ENCODE measurements around the gene ALPG.
"Not testable (repeated sequence)": the region's sequence is repeated elsewhere in the genome, so short reads cannot be mapped to it uniquely, and the experiment has no call there.

ALPG gene

DNA sequence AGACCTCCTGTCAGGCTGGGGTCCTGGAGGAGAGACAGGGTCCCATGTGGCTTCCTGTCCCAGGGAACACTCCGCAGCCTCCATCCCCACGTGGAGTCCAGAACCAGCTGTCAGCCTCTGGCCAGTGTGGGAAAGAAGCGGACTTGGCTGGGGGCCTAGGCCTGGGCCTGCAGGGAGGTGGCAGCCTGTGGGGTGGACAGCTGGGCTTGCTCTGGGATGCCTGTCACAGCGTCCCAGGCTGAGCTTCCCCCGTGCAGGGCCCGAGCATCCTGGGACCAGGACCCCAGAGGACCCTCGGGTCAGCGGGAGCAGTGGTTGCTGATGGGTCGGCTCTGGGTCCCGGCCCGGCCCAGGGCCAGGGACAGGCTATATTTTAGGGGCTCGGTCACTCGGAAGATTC, 35.8 kb downstream of the ALPG start:
- DNase-seq = not testable (repeated sequence)

DNA sequence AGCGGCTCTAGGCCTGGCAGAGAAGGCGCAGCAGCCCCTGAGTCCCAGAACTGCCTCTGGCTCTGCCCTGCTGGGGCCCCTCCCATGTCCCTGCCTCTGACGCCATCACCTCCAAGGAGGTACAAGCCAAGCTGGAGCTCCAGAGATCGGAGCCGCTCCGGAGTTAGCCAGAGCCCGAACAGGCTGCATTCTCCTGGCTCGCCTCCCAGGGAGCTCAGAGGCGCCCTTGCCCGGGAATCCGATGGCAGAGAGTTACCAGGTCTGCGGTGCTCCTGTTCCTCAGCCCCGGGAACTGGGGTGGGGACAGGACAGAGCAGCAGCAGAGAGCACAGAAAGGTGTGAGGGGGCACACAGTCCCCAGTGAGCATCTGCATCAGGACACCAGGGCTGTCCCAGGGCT, 36.4 kb downstream of the ALPG start:
- not testable (repeated sequence) for DNase-seq

DNA sequence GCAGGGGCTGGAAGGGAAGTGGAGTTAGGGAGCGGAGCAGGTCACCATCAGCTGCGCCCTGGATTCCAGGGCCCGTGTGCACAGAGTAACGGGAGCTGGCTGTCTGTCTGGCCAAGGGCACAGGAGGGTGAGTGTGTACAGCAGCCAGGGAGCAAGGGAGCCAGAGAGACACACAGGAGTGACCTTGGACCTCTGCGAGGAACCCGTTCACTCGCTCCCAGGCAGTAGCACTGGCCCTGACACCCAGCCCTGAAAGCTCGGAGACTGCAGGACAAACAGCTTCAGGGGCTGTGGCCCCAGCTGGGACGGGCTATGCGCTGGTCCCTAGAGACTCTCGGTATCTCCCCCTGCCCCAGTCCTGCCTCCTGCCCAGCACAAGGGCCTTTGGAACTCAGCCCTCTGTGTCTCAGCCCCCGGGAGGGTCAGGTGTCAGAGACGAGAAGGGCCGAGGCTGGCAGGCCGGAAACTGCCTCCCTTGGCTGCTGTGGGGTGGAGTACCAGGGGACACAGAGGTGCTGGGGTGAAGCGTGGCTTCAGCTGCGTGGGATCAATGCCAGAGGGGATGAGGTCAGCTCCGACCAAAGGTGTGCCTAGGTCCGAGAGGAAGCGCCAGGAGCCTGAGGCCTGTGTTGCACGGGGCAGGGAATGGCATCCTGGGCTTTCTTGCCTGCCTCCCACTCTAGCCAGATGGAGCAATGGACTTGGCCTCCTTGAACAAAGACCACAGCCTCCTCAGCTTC, 37.2 kb downstream of the ALPG start:
- DNase-seq = not testable (repeated sequence)

DNA sequence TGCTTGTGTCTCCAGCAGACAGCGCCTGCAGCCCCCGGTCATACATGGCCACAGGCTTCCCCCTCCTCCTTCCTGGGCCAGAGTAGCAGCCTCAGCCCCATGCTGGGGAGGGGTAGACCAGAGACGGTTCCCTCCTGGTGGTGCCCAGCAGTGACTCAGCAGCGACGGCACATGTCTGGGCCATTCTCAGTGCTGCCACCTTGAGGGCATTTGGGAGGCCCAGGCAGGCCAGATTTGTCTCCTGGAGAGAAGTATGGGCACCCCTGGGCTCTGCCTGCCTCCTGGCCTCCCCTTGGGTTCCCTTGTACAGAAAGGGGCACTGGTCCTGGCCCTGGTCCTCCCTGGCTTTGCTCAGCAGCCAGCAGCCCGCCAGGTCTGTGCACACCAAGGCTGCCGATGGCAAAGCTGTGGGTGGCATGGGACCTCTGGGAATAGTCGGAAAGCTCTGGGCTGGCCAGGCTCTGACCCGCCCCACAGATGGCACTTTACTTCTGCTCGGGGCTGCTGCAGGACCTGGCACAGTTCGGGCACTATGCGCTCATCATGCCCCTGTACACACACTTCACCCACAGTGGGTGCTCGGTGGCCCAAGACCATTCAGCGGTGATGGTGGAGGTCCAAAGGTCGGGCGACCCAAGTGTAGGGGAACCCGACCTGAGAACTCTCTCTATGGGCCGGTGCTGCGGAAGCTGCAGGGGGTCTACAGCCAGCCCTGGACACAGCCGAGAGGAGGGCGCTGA, 37.9 kb downstream of the ALPG start:
- peak; percentile 25 to 41 for DNase-seq

DNA sequence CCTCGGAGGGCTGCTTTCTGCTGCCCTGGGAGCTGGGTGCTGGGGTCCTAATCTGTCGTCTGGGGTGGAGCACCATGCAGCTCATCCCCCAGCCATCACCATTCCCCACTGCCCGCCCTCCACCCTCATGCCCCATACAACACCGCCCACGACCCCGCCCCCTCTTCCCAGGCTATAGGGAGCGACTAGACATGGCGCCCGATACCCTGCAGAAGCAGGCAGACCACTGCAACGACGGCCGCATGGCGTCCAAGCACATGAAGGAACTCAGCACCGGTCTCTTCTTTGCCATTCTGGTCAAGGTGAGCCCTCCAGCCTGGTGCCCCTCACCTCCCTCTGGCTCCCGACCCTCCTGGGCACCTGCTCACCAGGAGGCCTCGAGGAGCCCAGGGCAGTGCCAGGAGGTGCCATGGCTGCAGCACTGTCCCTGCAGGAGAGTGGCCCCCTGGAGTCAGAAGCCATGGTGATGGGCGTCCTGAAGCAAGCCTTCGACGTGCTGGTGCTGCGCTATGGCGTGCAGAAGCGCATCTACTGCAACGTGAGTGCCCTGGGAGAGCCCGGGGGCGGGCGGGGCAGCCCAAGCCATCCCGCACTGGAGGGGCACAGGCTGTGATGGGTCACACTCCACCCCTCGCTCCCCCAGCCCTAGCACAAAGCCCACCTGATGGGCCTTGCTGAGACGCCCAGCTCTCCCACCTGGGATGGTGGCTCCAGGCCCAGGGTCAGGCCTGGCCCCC, 38.7 kb downstream of the ALPG start:
- not testable (repeated sequence) for DNase-seq

DNA sequence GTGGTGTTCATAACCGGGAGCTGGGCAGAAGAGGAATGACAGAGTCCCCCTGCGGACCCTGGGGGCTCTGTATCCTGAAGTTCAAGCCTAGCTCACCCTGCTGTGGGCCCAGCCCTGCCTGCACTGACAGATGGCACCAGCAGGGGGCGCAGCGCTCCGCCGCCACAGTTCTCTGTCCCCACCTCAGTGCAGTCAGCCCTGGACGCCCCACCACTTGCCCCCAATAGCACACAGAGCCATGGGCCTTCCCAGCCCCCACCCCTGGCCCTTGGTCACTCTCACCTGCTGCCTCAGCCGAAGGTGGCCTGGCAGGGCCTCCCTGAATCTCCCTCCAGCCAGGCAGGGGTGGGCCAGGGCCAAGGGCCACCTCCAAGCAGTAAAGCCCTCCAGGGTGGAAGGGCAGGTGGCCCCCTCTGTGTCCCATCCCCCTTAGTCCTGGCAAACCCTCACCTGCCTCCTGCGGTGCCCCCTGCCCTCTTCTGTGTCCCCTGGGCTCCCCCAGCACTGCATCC, 39.7 kb downstream of the ALPG start:
- not testable (repeated sequence) for DNase-seq

DNA sequence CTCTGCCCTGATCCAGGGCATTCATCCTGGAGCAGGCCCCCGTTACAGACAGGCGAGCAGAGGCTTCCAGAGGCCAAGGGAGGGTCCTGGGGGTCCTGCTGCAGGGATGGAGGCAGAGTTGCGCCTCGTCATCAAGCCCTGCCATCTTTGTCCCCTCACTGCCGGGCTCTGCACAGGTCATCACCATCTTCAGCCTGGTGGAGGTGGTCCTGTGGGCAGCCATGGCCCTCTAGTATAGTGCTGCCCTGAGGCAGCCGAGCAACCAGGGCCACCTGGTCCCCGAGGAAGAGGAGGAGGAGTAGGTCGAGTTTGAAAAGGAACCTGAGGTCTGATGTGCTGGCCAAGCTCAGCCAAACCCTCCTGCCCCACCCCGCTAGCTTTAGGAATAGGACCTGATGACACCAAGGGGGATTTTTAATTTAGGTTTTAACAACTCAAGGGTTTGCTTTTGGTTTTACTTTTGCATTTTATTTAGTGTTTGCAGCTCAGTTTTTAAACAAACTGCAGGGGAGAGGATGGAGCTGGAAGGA, 40.5 kb downstream of the ALPG start:
- no peak for DNase-seq

DNA sequence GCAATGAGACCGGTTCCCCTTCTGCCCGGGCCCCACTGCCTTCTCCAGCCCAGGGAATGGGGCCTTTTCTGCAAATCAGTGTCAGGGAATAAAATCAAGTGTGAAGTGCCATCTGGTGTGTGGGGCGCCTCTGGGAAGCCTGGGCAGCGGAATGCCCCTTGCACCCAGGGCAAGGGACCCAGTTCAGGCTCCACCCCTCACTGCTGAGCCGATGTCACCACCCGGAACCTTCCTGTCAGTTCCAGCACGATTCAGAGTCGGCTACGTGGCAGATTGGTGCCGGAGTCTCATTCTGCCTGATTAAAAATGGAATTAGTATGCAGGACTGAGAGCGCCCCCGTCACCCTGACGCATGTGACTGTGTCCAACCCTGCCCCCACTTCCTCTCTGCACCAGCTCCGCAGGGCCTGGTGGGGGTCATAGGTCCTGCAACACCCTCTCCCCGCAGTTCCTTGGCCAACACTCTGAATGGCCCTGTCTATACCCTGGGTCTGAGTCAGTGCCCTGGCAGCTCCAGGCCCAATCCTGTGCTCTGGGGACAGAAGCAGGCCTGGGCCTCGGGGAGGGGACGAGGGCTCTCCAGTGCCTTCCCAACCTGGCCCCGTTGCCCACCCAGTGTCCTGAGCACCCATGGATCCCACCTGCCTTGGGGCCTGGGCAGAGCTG, 41.1 kb downstream of the ALPG start:
- DNase-seq = no peak

DNA sequence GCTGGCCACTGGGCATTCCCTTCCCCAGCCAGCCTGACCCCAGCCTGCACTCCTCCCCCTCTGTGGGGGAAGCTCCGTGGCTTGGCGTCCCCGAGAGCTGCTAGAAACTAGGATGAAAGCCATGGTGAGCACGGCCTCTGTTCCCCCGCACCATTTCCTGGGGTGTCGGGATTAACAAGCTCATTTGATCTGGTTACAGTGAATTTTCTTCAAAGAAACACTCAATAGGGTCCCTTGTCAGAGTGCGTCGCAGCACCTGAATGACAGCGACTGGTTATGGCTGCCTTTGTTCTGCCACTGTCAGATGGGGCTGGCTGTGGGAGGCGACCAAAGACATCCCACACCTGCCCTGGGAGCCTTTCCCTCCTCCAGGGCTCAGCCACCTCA, 41.7 kb downstream of the ALPG start:
- no peak for DNase-seq

DNA sequence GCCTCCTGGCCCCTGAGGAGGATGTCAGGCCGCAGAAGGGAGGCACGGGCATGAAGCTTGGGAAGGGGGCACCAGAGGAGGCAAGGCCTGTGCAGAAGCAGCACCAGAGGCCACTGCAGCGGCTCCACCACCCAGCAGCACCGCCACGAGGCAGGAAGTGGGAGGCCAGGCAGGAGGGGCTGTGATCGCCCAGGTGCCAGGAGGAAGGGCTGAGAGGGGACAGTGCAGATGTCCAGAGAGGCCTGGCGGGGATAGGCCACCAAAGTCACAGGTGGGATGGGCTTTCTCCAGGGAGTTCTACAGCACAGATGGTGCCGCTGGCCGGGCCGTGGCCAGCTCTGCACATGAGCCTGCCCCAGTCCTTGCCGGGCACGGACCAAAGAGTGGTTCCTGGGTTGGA, 43.3 kb downstream of the ALPG start:
- no peak for DNase-seq

DNA sequence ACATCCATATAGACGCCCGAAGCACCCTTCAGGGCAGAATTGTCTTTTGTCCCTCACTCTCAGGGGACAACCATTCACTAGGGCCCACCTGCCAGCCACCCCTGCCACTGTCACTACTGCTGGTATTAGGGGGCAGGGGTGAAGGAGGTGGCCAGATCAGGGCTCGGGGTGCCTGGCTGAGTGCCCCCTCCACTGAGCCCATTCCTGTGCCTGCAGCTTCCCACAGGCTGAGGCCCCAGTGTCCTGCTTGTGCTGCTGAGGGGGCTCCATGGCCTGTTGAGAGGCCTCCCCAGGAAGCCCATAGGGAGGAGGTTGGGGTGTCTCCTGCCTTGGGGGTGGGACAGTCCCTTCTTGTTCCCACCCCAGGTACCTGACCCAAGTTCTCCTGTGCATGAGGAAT, 45.0 kb downstream of the ALPG start:
- DNase-seq = not testable (repeated sequence)

DNA sequence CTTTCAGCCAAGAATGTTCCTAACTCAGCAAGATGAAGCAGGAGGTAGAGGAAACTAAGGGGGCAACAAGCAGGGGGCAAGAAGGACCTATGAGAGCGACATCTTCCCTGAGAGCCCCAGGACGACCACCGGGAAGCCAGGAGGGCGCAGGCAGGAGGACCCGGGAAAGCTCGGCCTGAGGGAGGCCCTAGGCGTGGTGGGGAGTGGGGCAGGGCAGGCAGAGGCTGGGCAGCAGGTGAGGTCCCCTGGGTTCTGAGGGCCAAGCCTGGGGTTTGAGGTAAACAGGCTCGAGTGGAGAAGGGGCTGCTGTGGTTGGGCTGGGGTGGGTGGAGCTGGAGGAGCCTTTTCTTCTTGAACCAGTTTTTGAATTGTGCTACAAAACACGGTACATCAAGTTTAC, 48.0 kb downstream of the ALPG start:
- no peak for DNase-seq

DNA sequence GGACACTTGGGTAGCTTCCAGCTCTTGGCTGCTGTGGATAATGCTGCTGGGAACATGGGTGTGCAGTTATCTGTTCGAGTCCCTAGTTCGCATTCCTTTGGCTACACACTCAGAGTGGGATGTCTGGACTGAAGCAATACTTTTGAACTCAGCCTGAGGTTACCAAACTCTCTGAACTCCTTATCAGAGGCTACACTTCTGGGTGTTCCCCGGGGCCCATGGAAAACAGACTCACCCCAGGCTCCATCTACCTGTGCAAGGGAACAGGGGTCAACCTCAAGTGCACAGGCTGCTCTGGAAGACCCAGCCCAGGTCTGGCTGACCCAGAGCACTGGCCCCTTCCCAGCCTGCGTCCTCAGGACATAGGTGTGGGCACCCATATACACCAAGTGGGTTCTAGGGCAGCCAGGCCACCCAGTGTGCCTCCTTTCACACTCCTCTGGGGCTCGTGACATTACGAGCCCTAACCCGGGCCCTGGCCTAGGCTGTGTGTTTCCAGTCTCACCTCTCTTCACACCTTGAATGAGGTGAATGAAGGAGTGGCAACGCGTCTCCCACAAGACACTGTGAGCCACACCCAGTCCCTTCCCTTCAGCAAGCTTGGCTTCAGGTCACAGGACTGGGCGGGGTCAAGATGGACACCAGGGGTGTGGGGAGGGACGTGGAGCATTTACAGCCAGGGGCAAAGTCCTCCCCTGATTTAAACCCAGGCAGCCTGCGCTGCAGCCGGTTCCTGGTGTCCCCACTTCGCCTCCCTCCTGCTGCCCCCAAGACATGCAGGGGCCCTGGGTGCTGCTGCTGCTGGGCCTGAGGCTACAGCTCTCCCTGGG, 49.0 kb downstream of the ALPG start, which contains the start of gene ALPI:
TSS of gene ALPI (plus strand) at position 728 of the 830 bp plus-strand sequence. CDS start at position 775, 47 bp downstream.
- no peak for DNase-seq

DNA sequence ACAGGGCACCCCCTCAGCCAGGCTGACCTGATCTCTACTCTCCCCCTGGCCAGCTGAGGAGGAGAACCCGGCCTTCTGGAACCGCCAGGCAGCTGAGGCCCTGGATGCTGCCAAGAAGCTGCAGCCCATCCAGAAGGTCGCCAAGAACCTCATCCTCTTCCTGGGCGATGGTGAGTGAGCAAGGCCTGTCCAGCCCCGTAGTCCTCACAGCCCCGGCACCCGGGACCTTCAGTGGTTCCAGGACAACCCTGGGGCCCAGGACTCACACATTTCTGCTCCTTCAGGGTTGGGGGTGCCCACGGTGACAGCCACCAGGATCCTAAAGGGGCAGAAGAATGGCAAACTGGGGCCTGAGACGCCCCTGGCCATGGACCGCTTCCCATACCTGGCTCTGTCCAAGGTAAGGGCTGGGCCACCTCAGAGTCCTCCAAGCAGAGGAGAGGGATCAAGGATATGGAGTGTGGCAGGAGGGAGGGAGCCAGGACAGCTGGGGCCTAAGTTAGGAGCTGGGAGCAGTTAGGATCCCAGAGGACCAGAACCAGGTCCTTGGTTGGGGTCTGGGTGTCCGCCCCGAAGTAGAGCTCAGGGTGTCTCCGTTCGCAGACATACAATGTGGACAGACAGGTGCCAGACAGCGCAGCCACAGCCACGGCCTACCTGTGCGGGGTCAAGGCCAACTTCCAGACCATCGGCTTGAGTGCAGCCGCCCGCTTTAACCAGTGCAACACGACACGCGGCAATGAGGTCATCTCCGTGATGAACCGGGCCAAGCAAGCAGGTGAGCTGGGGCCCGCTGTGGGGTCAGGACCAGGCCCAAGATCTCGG, 49.9 kb downstream of the ALPG start:
- DNase-seq = no peak

DNA sequence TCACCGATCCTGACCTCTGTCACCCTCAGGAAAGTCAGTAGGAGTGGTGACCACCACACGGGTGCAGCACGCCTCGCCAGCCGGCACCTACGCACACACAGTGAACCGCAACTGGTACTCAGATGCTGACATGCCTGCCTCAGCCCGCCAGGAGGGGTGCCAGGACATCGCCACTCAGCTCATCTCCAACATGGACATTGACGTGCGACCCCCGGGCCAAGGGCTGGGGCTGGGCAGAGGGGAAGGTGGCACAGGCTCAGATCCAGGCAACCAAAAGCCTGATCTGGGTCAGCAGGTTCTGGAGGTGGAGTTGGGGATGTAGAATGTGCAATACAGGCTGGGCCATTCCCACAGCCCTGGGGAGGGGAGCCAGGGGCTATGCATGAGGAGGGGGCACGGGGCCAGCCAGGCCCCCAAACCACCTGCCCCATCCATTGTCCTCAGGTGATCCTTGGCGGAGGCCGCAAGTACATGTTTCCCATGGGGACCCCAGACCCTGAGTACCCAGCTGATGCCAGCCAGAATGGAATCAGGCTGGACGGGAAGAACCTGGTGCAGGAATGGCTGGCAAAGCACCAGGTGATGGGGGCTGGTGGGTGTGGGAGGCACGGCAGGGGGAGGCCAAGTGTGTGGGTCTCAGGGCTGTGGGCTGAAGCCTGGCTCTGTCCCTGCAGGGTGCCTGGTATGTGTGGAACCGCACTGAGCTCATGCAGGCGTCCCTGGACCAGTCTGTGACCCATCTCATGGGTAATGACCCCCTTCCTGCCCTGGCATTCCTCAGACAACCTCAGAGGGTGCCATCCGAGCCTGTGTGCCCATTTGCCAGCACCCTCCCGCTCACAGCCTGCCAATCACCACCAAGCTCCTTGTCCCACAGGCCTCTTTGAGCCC, 50.7 kb downstream of the ALPG start:
- no peak for DNase-seq

DNA sequence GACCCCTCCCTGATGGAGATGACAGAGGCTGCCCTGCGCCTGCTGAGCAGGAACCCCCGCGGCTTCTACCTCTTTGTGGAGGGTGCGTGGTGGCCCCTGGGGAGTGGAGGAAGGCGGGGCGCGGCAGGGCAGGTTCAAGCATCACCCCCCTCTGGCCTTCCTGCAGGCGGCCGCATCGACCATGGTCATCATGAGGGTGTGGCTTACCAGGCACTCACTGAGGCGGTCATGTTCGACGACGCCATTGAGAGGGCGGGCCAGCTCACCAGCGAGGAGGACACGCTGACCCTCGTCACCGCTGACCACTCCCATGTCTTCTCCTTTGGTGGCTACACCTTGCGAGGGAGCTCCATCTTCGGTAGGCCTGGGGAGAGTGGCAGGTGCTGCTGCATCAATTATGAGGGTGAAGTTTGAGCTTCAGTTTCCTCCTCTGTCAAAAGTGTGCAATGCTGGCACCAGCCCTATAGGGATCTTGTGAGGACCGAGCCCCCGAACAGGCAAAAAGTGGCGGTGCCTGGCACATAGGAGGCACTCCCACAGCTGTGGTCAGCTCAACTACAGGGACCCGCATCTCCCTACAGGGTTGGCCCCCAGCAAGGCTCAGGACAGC, 51.5 kb downstream of the ALPG start:
- DNase-seq = no peak

DNA sequence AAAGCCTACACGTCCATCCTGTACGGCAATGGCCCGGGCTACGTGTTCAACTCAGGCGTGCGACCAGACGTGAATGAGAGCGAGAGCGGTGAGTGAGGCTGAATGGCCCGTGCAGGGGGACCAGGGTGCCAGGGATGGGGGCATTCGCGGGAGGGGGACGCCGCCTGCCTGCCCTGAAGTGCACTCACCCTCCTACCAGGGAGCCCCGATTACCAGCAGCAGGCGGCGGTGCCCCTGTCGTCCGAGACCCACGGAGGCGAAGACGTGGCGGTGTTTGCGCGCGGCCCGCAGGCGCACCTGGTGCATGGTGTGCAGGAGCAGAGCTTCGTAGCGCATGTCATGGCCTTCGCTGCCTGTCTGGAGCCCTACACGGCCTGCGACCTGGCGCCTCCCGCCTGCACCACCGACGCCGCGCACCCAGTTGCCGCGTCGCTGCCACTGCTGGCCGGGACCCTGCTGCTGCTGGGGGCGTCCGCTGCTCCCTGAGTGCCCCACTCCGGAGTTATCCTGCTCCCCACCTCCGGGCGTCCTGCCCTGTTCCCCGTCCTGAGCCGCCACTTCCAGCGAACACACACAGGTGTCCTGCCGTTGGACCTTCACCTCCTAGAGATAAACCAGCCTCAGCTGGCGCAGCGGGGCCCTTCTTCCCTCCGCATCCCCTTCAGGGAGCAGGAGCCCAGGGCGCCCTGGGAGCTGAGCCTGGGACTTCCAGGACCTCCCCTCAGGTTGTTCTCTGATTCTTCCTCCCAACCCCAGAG, 52.2 kb downstream of the ALPG start:
- DNase-seq = no peak

DNA sequence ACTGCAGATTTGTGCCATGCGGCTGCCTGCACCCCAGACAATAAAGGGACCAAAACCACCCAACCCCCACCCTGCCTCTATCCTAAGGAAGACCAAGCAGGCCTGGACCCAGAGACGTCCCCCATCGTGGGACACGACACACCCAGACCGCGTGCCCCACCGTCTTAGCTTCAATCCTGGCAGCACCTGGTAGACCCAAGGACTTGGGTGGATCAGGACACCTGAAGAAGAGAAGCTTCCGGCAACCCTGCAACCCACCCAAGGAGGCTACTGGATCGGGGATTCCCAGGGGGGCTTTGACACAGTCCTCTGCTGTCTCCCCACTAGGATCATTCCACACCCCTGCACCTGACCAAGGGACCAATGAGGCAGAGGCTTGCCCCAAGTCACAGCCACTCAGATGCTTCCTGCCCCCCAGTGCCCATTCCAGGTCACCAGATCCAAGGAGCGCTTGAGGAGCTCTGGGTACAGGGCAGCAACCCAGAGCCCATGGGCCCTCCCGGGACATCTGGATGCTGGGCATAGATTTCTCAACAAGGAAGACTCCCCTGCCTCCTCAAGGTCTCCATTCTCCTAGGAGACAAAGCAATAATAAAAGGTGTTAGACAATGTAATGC, 52.9 kb downstream of the ALPG start:
- DNase-seq = no peak
